Activated CD8-positive, alpha-beta memory T cell treated with anti-CD3 and anti-CD28 coated beads, Interleukin-2, amount 50 U/mL, for 24 hours (primary cell): ENCODE data around the gene PCNP.
"Not testable (repeated sequence)": the region's sequence is repeated elsewhere in the genome, so short reads cannot be mapped to it uniquely, and the experiment has no call there.

ENCODE experiments used
- DNase-seq: peaks from one replicate; pipeline ENCODE4 v3.0.0-alpha.2; 2020; ENCODE audit errors: extremely low read depth

PCNP gene

DNA sequence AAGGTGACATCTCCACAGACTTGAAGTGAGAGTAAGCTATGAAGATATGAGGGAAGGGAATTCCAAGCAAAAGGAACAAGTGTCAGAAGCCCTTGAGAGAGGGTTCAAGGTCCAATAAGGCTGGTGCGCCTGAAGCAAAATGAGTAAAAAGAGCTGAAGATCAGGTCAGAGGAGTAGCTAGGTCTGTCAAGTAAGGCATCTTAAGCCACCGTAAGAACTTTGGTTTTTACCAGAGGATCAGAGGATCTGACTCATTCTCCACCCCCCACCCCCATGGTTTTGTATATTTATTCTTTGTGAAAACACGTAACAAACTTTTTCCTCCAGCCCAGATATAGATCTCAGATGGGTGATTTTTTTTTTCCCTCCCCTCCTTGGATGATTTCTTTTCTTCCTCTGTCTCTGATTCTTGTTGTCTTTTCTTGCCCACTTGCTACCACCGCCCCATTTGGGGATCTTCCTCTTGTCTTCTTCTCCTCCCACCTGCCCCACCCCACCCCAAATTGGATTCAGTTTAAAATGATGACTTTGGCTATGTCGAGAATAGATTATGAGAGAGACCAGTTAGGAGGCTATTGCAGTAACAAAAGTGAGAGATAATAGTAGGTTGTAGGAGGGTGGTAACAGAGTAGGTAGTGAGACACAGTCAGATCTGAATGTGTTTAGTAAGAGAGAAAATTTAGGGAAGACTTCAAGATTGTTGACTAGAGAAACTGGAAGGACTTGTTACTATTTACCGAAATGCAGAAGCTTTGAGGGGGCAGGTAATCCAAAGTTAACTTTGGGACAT lies 6.3 kb upstream of the PCNP start:
- DNase-seq: peak; percentile 21

DNA sequence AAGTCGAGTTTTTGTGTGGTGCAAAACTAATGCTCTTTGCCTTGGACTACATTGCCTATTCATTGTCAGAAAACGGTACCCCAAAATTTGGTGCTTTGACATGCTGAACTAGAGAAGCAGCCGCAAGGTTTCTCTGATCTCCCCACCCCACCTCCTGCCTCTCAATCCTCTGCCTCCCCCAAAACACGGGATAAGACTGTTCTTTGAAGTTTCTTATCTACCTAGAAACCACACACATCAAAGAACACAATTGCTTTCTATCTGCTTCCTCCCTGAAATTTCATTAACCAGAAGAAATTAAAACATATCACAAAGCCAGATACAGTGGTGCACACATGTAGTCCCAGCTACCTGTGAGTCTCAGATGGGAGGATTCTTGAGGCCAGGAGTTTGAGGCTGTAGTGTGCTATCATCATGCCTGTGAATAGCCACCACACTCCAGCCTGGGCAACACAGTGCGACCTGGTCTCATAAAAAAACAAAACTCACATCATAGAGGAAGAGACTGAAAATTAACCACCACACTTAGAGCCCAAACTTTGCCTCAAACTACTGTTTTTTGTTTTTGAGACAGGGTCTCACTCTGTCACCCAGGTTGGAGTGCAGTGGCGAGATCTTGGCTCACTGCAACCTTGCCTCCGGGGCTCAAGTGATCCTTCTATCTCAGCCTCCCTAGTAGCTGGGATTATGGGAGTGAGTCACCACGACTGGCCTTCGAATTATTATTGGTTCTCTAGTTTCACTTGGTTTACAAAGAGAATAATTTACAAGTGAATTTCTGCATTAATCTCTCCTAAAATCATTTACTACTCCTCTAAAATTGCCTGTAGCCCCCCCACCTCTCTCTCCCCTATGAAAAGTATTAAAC lies 2.7 kb upstream of the PCNP start:
- DNase-seq: no peak

DNA sequence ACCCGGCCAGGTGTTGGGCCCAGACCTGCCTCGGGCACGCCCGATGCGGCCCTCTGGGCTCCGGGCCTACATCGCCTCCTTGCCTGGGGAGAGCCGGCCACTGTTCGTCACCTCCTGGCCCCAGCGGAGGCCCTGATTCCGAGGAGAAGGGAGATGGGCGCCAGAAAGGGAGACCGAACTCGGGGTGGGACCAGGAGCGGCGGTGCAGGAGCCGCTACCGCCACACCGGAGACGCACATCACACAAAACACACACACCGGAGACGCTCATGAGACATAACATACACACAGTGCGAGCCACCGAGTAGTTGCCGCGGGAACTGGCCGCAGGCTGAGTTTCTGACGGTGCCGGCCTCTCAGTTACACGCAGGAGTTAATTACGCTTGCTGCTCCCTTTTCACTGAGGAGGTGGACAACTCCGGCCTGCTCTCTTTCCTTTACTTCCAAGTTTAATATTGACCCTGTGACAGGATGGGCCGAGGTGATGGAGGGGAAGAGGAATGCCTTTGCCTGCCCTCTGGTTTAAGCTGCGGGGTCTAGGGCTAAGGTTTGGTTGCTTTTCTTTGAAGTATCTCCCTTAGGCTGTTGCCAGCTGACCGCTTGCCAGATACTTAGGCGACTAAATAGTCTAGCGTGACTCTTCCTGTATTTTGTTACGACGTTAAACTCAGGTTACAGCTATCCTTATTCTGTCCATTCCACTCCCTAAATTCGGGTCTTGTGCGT lies 570 bp downstream of the PCNP start:
- no peak for DNase-seq

DNA sequence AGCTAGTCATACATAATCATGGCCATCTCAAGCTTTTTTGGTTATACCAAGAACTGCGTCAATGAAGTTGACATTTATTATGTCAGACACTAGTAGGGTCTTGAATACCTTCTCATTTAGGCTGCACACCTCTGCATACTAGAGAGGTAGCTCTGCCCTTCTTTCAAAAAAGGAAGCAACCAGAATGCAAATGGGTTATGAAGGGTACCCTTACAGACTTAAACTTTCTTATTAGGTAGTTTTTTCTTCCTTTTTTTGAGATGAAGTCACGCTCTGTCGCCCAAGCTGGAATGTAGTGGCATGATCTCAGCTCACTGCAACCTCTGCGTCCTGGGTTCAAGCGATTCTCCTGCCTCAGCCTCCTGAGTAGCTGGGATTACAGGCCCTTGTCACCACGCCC lies 3.3 kb downstream of the PCNP start:
- DNase-seq: no peak

DNA sequence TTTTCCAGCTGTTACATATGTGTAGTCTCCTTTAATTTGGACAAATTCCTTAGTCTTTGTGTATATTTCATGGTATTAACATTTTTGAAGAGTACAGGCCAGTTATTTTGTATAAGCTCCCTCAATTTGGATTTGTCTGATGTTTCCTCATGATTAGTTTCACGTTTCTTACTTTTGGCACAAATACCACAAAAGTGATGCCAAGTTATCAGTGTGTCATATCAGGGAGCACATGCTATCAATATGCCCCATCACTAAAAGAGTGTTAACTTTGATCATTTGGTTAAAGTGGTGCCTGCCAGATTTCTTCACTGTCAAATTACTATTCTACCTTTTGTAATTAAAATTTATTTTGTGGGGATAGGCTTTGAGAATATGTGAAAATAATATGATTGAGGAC lies 14.6 kb downstream of the PCNP start:
- DNase-seq: no peak

DNA sequence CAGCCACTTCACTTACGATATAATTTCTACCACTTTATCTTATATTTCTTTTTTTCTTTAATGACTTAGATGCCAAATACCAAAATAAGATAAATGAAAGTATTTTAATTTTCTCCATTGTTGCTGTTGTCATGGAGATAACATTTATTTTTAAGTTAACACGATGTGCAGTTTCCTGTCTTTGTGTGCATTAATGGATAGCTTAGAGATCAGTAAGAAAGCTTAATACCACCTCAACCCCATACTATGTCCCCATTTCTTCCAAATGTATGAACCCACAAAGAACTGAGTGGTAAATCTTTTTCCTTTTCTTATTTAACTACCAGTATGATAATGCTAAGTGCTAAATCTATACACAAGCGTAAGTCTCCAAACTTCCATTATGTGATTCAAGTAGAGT lies 17.1 kb downstream of the PCNP start:
- DNase-seq: no peak

DNA sequence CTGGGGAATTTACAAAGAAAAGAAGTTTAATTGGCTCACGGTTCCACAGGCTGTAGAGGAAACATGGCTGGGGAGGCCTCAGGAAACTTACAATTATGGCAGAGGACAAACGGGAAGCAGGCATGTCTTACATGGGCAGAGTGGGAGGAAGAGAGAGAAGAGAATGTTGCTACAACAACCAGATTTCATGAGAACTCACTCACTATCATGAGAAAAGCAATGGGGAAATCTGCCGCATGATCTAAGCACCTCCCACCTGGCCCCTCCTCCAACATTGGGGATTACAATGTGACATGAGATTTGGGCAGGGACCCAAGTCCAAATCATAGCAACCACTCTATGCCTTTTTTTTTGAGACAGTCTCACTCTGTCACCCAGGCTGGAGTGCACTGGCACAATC lies 28.8 kb downstream of the PCNP start:
- DNase-seq: no peak

DNA sequence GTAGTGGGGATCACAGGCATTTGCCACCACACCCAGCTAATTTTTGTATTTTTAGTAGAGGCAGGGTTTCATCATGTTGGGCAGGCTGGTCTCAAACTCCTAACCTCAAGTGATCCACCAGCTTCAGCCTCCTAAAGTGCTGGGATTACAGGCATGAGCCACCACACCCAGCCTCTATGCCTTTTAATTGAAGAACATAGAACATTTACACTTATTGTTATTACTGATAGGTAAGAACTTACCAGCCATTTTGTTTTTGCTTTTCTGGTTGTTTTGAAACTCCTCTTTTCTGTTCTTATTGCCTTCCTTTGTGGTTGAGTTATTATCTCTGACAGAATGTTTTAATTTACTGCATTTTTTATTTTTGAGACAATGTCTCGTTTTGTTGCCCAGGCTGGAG lies 29.2 kb downstream of the PCNP start:
- no peak for DNase-seq

DNA sequence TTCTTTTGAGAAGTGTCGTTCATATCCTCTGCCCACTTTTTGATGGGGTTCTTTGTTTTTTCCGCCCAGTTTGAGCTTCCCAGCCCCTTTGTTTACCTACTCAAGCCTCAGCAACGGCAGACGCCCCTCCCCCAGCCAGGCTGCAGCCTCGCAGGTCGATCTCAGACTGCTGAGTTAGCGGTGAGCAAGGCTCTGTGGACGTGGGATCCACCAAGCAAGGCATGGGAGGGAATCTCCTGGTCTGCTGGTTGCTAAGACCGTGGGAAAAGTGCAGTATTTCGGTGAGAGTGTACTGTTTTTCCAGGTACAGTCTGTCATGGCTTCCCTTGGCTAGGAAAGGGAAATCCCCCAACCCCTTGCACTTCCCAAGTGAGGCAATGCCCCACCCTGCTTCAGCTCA lies 31.4 kb downstream of the PCNP start:
- not testable (repeated sequence) for DNase-seq

DNA sequence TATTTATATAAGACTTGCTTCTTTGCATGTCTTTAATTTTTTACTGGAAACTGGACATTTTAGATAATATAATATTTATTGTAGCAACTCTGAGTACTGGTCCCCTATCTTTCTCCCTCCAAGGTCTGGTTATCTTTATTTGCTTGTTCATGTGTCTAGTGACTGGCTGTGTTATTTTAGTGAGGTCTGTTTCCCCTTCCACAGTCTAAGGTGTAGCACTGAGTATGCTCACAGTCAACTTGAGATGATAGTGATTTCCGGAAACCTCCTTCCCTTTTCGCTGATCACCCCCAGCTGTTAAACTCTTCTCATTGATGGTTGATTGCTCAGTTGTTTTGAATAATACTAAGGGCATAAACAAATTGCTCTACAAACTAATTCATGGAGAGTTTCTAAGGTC lies 37.0 kb downstream of the PCNP start:
- DNase-seq: no peak

DNA sequence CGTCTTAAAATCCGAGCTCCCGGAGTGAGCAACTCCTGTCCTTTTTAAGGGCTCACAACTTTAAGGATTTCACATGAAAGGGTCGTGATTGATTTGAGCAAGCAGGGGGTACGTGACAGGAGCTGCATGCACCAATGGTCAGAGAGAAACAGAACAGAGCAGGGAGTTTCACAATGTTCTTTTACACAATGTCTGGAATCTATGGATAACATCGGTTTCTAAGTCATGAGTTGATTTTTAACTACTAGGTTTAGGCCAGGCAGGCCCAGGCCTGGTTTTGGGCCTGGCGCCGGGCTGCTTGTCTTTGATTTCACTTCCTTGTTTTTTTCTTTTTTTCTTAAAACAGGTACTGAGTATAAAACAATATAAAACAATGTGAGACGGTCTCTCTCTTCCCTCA lies 39.0 kb downstream of the PCNP start:
- not testable (repeated sequence) for DNase-seq

DNA sequence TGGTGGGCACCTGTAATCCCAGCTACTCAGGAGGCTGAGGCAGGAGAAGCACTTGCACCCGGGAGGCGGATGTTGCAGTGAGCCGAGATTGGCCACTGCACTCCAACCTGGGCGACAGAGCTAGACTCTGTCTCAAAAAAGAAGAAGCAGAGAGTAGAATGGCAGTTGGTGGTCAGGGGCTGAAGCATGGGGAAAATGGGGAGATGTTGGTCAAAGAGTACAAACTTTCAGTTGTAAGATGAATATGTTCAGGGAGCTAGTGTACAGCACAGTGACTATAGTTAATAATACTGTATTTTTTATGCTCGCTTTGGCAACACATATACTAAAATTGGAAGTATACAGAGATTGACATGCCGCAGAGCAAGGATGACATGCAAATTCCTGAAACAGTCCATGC lies 41.5 kb downstream of the PCNP start:
- no peak for DNase-seq

DNA sequence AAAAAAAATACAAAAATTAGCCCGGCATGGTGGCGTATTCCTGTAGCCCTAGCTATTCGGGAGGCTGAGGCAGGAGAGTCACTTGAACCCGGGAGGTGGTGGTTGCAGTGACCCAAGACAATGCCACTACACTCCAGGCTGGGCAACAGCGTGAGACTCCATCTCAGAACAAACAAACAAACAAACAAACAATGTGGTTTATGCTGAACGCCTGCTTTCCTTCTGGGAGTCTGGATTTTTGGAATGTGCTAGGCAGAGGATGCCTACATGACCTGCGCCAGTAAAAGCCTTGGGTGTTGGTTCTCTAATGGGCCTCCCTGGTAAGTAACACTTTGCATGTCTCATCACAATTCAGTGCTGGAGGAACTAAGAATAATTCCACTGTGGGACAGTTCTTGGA lies 43.5 kb downstream of the PCNP start:
- DNase-seq: no peak

DNA sequence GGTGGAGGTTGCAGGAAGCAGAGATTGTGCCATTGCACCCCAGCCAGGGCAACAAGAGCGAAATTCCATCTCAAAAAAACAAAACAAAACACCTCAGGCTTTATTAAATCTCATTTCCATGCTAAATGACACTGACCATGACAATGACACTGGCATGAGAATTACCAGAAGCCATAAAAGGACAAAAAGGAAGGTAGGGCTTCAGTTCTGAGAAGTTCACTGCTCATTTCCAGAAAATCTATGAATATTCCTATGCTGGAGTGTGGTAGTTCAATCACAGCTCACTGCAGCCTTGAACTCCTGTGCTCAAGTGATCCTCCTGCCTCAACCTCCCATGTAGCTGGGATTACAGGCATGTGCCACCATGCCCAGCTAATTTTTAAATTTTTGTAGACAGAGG lies 44.7 kb downstream of the PCNP start:
- no peak for DNase-seq

DNA sequence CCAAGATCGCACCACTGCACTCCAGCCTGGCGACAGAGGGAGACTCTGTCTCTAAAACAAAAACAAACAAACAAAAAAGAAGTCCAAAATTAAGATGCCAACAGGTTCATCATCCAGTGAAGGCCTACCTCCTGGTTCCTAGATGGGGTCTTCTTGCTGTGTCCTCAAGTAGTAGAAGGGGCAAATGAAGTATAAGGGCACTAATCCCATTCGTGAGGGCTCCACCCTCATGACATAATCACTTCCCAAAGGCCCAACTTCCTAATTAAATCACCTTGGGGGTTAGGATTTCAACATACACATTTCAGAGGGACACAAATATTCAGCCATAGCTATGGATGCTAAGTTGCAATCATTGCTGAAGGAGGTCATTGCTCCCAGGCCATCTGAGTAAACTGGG lies 45.8 kb downstream of the PCNP start:
- no peak for DNase-seq

DNA sequence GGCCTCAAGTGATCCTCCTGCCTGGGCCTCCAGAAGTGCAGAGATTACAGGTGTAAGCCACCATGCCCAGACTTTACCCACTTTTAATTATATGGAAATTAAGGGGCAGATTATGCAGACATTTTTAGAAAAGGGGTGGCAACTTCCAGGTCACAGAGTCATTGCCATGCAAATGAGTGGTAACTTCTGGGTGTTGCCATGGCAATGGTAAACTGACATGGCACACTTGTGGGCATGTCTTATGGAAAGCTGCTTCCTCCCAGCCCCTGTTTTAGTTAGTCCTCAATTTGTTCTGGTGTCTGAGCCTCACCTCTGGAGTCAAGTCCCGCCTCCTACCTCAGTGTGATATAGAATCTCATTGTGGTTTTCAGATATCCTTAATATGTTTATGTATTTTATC lies 49.7 kb downstream of the PCNP start:
- DNase-seq: no peak

DNA sequence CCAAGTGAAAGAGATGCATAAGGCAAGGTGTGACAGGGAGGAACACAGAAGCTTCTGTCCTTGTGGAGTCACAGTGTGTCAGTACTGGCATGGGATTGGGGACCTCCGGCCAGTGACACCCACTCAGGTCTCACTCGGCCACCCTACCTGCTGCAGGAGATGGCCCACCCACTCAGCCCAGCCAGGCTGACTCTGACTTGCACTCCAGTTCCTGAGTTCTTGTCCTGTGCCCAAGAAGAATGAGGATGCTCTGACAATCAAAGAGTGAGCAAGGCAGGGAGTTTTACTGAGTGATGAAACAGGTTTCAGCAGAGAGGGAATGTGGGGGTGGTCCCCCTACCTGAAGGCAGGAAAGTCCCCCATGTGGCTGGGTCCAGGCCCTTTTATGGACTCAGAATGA lies 50.9 kb downstream of the PCNP start:
- no peak for DNase-seq

DNA sequence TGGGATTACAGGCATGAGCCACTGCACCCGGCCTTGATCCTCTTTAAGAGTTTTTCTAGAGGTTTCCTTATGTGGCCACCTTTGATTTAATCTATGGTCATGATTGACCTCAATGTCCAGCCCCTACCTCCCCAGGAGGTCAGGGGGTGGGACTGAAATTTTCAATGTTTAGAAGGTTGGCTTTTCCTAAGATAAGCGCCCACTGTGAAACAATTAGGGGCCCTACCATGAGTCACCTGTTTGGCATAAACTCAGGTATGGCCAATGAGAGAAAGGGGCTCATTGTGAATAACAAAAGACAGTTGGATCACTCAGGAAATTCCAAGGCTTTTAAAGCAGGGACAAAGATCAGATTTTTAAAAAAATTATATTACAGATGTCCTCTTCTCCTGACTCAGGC lies 51.9 kb downstream of the PCNP start:
- no peak for DNase-seq

DNA sequence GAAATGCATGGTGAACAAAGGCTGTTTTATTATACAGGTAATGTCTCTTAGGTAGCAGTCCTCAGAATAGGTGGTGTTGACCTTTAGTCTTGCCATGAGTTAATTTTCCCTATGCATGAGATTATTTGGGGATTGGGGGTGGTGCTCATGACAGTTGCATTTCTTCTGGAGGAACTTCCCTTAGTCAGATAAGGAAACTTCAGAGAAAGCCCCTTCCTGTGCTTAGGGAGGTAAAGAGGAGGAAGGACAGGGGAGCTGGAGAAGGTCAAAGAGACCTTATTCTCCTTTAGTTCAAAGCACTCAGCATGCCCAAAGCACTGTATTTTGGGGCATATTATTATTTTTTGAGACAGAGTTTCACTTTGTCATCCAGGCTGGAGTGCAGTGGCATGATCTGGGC lies 55.2 kb downstream of the PCNP start:
- DNase-seq: no peak

DNA sequence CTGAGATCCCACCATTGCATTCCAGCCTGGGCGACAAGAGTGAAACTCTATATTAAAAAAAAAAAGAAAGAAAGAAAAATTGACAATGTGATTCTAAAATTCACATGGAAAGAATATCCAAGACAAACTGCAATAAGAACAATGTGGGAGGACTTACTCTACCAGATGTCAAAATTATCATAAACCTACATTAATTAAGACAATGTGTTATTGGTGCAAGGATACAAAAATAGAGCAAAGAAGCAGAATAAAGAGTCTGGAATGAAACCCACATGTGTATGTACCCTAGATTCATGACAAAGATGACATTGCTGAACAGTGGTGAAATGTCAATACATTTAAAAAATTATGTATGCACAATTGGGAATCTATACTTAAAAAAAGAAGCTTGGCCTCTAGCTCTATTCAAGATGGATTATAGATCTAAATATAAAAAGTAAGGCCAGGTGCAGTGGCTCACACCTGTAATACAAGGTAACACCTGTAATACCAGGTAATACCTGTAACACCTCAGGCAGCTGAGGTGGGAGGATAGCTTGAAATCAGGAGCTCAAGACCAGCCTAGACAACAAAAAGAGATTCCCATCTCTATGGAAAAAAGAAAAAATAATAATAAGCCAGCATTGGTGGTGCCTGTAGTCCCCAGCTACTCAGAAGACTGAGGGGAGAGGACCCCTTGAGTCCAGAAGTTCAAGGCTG lies 57.3 kb downstream of the PCNP start:
- no peak for DNase-seq

DNA sequence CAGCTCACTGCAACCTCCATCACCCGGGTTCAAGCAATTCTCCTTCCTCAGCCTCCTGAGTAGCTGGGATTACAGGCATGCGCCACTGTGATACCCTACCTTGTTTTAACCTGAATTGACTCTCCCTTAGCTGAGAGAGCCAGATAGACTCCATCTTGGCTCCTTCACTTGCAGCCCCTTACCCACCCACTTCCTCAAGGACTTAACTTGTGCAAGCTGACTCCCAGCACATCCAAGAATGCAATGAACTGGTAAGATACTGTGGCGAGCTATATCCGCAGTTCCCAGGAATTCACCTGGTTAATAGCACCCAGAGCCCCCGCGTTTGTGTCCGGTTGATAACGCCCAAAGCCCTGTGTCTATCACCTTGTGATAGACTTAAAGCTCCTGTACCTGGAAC lies 58.0 kb downstream of the PCNP start:
- DNase-seq: not testable (repeated sequence)

DNA sequence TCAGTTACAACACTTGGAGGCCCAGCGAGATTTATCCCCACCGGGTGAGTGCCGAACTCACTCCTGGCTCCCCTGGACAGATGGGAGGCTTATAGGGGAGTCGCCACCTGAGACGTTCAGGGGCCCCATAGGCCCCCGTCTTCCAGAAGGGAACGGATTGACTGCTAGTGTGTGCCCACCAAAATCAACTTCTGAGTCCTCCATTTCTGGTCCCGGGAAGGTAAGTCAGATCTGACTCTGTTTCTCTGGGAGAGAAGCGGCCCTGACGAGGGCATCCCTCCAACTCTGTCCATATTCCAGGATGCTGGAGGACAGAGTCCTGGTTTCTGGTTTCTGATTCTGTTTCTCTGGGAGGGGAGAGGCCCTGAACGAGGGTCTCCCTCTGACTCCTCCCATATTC lies 58.6 kb downstream of the PCNP start:
- DNase-seq: no peak
